ENCODE data around the gene MKNK1. TPM values are rescaled to one million over a fixed set of nuclear protein-coding genes. Genes with fewer than 3 reads are reported as not detected.

Gene MKNK1
- total and polyA plus RNA-seq, 5 experiments from 2014 or later = 17.6 to 56.3 (median 19.7) TPM

- H3K4me3 Mint-ChIP-seq = peak overlapping the region; percentile 90 to 97 (median 94)
- no peaks in the 10 kb centered on the region for H3K27me3 Mint-ChIP-seq
- ATAC-seq (no peak), DNase-seq (no peak)
- peaks cover 20 to 63% (median 45%) of the 10 kb centered on the region in 4 donors for H3K4me1 Mint-ChIP-seq
- H3K9me3 Mint-ChIP-seq = no peaks in the 10 kb centered on the region
- peak overlapping the region; percentile 89 to 97 (median 94) for H3K27ac Mint-ChIP-seq
- H3K36me3 Mint-ChIP-seq = peaks cover 0 to 8% (median 0%) of the 10 kb centered on the region in 3 donors
- POLR2A ChIA-PET = interaction anchor here (0.6 to 8.3 kb wide), 5 partner anchors 12 to 108 kb away, joined by 3 to 122 read pairs (median 7); partner anchors contain the start of genes ATPAF1, EFCAB14 and MKNK1
These were observed 13.2 kb upstream of the MKNK1 start for GRCh38 chr1:46617108-46617800.

DNA sequence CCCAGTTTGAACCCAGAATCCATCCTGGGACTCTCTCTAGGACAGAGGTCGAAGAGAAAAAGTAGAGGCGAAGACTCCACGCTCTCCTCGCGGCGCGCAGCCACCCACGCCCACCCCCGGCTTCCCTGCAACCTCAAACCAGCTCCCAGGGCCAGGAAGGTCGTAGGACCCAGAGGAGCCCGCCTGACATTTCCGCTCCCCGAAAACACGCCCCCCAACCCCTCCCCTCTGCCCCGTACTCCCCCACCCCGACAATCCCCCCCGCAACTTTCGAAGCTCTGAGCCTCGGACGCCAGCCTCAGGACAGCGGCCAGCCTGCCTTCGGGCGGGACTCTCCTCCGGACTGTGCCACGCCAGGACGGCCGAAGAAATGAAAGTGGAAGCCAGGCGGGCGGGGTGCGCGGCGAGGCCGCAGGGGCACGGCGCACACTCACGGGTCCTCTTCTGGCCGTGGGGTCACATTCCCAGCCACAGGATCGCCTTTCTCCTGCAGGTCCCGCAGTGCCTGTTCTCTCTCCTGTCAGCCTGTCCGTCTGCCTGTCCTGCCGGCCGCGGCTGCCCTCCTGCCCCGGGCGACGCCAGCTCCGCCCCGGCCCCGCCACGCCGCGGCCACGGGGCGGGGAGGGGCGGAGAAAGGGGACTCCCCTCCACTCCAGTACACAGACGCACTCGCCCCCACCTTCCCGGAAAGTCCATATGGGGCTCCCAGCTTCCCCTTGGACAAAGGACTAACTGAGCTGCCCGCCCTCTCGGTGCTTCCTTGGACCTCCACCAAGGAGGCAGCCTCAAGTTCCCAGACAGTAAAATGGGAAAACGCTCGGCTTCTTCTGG, 12.4 kb upstream of the MKNK1 start, which contains the start of gene MOB3C:
TSS of gene MOB3C (minus strand) at position 535 of the 831 bp plus-strand sequence. CDS start 3,490 bp downstream, outside the sequence.
- DNase-seq (peak; percentile 49 to 81 (median 60)), ATAC-seq (peak; percentile 81 to 85)
- Mint-ChIP-seq H3K9me3 (no peaks in the 10 kb centered on the region), H3K36me3 (peaks cover 0 to 10% (median 0%) of the 10 kb centered on the region in 3 donors), H3K27ac (peak within 1 kb of the TSS; percentile 89 to 97 (median 94)), H3K4me1 (peaks cover 22 to 66% (median 51%) of the 10 kb centered on the region in 4 donors), H3K27me3 (no peaks in the 10 kb centered on the region), H3K4me3 (peak within 1 kb of the TSS; percentile 90 to 97 (median 94))
- POLR2A ChIA-PET = interaction anchor here (0.6 to 8.3 kb wide), 6 partner anchors 11 to 109 kb away, joined by 3 to 122 read pairs (median 5); partner anchors contain the start of genes ATPAF1, EFCAB14 and MKNK1

- Mint-ChIP-seq H3K27ac (peak overlapping the region; percentile 87 to 95 (median 90)), H3K27me3 (no peaks in the 10 kb centered on the region), H3K9me3 (no peaks in the 10 kb centered on the region), H3K36me3 (peaks cover 0 to 17% (median 0%) of the 10 kb centered on the region in 3 donors), H3K4me1 (peaks cover 23 to 73% (median 58%) of the 10 kb centered on the region in 4 donors), H3K4me3 (peak overlapping the region; percentile 86 to 97 (median 90))
- ATAC-seq (peak; percentile 5 to 7), DNase-seq (peak in 2 of 10 donors; percentile 10 to 11)
- POLR2A ChIA-PET = interaction anchor here (0.6 to 8.3 kb wide), 5 partner anchors 11 to 109 kb away, joined by 3 to 122 read pairs (median 3); partner anchors contain the start of genes ATPAF1 and MKNK1
These were observed 11.7 kb upstream of the MKNK1 start for GRCh38 chr1:46615735-46616134.

DNA sequence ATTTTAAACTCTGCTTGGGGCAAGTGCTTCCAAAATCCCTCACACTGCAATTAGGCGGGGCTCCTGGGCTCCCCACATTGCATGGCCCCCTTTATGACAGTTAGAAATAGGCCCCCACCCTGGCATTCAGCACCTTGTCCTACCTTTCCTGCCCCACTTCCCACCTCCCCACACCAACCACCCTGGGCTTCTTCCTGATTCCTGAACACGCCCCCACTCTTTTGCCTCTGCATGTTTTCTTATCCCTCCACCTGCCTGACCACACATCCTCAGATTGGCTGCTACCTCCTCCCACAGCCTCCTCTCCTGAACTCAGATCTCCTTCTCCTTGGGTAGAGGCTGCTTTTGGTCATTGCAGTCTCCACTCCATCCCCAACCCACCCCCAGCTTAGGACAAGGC, 11.0 kb upstream of the MKNK1 start:
- no peaks in the 10 kb centered on the region for H3K27me3 Mint-ChIP-seq
- peaks cover 0 to 24% (median 2%) of the 10 kb centered on the region in 3 donors for H3K36me3 Mint-ChIP-seq
- peaks cover 25 to 75% (median 63%) of the 10 kb centered on the region in 4 donors for H3K4me1 Mint-ChIP-seq
- POLR2A ChIA-PET = interaction anchor here (0.6 to 8.3 kb wide), 3 partner anchors 10 to 82 kb away, joined by 3 to 122 read pairs (median 3); partner anchors contain the start of gene MKNK1
- H3K9me3 Mint-ChIP-seq = no peaks in the 10 kb centered on the region
- H3K27ac Mint-ChIP-seq = peak overlapping the region in 9 of 10 donors; percentile 87 to 95 (median 90)
- ATAC-seq = no peak
- no peak for DNase-seq
- H3K4me3 Mint-ChIP-seq = peak overlapping the region; percentile 86 to 97 (median 90)

GRCh38 chr1:46614604-46614984, 10.5 kb upstream of the MKNK1 start:
- no peak for DNase-seq
- peaks cover 28 to 76% (median 67%) of the 10 kb centered on the region in 4 donors for H3K4me1 Mint-ChIP-seq

GRCh38 chr1:46613661-46614603, 9.9 kb upstream of the MKNK1 start:
- ATAC-seq = peak; percentile 32 to 39
- peak overlapping the region in 9 of 10 donors; percentile 15 to 95 (median 78) for H3K27ac Mint-ChIP-seq
- peaks cover 31 to 71% (median 69%) of the 10 kb centered on the region in 4 donors for H3K4me1 Mint-ChIP-seq
- H3K36me3 Mint-ChIP-seq = peaks cover 0 to 35% (median 12%) of the 10 kb centered on the region in 3 donors
- H3K4me3 Mint-ChIP-seq = peak overlapping the region; percentile 46 to 97 (median 80)
- no peaks in the 10 kb centered on the region for H3K9me3 Mint-ChIP-seq
- POLR2A ChIA-PET = interaction anchor here (0.6 to 8.3 kb wide), 2 partner anchors 9 to 78 kb away, joined by 8 to 122 read pairs; partner anchors contain the start of gene MKNK1
- H3K27me3 Mint-ChIP-seq = no peaks in the 10 kb centered on the region
- DNase-seq = peak in 7 of 10 donors; percentile 13 to 33 (median 23)

More at GRCh38 chr1:46614604-46614984, 10.5 kb upstream of the MKNK1 start:
- no peaks in the 10 kb centered on the region for H3K27me3 Mint-ChIP-seq
- peak overlapping the region; percentile 46 to 97 (median 90) for H3K4me3 Mint-ChIP-seq
- POLR2A ChIA-PET = interaction anchor here (0.6 to 8.3 kb wide), 2 partner anchors 10 to 78 kb away, joined by 8 to 122 read pairs; partner anchors contain the start of gene MKNK1
- H3K36me3 Mint-ChIP-seq = peaks cover 0 to 29% (median 7%) of the 10 kb centered on the region in 3 donors
- no peaks in the 10 kb centered on the region for H3K9me3 Mint-ChIP-seq
- no peak for ATAC-seq
- H3K27ac Mint-ChIP-seq = peak overlapping the region in 9 of 10 donors; percentile 14 to 95 (median 78)

- H3K9me3 Mint-ChIP-seq = no peaks in the 10 kb centered on the region
- H3K36me3 Mint-ChIP-seq = peaks cover 0 to 44% (median 14%) of the 10 kb centered on the region in 3 donors
- peak overlapping the region in 5 of 10 donors; percentile 20 to 82 (median 34) for H3K27ac Mint-ChIP-seq
- POLR2A ChIA-PET = interaction anchor here (8.3 kb wide), 1 partner anchor 8 kb away, joined by 122 read pairs; the partner anchor contains the start of gene MKNK1
- H3K4me1 Mint-ChIP-seq = peaks cover 33 to 71% (median 66%) of the 10 kb centered on the region in 4 donors
- no peak for ATAC-seq
- DNase-seq = no peak
- peak overlapping the region; percentile 25 to 95 (median 54) for H3K4me3 Mint-ChIP-seq
- H3K27me3 Mint-ChIP-seq = no peaks in the 10 kb centered on the region
These were observed 9.0 kb upstream of the MKNK1 start for GRCh38 chr1:46612937-46613660.

DNA sequence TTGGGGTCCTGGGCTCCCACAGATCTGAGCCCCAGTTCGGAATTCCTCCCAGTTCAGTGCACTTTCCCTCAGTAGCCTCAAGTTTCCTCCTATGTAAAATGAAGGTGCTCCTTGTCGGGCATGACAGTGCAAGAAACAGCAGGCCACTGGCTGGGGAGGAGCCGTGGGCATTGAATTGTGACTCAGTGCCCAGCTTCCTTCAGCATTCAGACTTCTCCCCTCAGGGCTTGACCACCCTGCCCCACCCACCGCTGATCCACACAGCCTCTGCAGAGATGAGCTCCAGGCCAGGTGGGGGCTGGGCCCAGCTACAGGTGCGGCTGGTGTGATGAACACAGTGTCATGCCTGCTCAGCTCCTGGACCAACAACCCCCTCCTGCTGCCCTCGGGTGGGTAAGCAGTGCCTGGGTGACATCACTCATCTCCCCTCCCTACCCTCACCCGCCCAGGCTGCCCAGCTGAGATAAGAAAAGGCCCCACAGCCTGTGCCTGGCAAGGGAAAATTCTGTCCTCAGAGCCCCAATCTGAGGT, 7.7 kb upstream of the MKNK1 start:
- Mint-ChIP-seq H3K27me3 (no peaks in the 10 kb centered on the region), H3K27ac (peak overlapping the region in 2 of 10 donors; percentile 66 to 76), H3K36me3 (peaks cover 0 to 49% (median 15%) of the 10 kb centered on the region in 3 donors), H3K4me1 (peaks cover 30 to 64% (median 55%) of the 10 kb centered on the region in 4 donors), H3K4me3 (no peak overlapping the region), H3K9me3 (no peaks in the 10 kb centered on the region)
- no peak for DNase-seq
- POLR2A ChIA-PET = interaction anchor here (8.3 kb wide), 1 partner anchor 7 kb away, joined by 122 read pairs; the partner anchor contains the start of gene MKNK1
- ATAC-seq = no peak

DNA sequence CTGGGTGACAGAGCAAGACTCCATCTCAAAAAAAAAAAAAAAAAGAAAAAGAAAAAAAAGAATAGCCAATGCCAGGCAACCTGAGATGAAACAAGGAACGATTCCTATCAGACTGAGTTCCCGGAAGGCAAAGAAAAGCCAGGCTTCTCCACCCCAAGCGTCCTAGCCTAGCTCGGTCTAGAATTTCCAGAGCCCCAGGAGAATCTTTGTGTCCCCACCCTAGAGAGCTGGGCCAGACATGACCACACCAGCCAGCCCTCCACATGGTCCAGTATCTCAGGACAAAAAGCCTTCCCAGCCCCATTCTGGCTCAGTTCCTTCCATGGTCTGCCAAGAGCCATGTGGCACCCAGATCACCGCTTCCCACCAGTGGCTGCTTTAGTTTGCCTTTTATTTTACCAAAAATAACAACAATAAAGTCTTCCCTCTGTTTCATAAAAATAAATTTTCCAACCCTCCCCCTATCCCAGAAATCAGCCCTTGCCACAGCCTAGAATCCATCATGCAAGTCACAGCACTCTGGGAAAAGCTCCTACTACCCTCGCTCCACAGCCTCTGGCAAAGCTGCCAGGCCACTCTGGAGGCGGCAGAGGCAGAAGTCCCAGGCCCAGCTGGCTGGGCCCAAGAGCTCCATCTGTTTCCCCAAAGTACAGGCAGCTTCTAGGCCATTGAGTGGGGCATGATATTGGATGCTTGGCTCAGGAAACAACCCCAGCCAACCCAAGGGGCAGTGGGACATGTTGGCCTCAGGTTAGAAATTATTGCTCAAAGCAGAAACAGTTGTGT, 3.5 kb upstream of the MKNK1 start:
- DNase-seq = no peak
- Mint-ChIP-seq H3K4me1 (peaks cover 31 to 66% (median 56%) of the 10 kb centered on the region in 4 donors), H3K27ac (no peak overlapping the region), H3K27me3 (no peaks in the 10 kb centered on the region), H3K36me3 (peaks cover 0 to 42% (median 15%) of the 10 kb centered on the region in 3 donors), H3K9me3 (no peaks in the 10 kb centered on the region), H3K4me3 (peak overlapping the region in 1 of 10 donors; percentile 26)
- ATAC-seq = no peak
- POLR2A ChIA-PET = interaction anchor here (6.0 kb wide), 1 partner anchor 8 kb away, joined by 122 read pairs; the partner anchor contains the start of gene MOB3C
